HFF-Myc (cell line): Measurements from ENCODE around the gene MORN5.

ENCODE experiments used
- DNase-seq: peaks from one replicate; pipeline ENCODE4 v3.0.0-alpha.2; 2011; ENCODE audit warnings: low read depth; ENCODE audit errors: extremely low read depth
- H3K4me3 ChIP-seq: replicated peaks from 2 replicates; pipeline ENCODE4 v1.5.1; 2011; ENCODE audit warnings: low read depth, mild to moderate bottlenecking, control low read depth, low read length
- TF ChIP-seq, protein P1 (sequence below): IDR thresholded peaks from 2 replicates; pipeline ENCODE4 v1.5.1; 2012; ENCODE audit warnings: mild to moderate bottlenecking, low read depth, low read length, control low read depth; ENCODE audit errors: missing control alignments

The MORN5 gene

DNA sequence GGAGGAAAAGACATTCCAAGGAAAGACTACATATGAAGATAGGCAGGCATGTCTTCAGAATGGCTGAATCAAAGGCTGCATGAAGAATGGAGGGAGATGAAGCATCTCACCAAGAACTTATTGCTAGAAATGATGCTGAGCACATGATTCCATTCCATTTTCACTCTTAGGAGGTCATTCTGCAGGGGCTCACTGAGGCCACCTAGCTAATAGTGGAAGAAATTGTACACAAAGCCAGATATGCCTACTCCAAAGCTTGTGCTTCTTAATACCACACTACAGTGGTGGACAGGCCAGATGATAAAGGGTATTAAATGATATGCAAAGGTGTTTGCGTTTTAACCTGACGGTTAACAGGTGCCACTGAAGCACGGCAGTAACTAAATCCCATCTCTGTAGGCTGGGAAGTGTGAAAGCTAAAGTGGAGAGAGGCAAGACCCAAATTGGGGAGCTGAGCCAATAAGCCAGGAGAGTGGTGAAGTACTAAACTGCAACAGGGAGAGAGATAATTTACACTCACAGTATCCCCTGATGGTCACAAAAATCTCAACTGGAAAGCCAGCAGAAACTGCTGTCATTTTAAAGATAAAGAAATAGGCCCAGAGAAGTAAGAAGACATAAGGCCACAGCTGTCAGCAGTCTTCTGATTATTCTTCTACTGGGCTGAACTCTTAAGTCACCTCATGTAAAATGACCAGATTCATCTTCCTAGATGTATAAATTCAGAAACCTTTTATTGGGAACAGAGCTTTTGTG is 14.7 kb upstream of the MORN5 start:
- TF ChIP-seq, protein P1, sequence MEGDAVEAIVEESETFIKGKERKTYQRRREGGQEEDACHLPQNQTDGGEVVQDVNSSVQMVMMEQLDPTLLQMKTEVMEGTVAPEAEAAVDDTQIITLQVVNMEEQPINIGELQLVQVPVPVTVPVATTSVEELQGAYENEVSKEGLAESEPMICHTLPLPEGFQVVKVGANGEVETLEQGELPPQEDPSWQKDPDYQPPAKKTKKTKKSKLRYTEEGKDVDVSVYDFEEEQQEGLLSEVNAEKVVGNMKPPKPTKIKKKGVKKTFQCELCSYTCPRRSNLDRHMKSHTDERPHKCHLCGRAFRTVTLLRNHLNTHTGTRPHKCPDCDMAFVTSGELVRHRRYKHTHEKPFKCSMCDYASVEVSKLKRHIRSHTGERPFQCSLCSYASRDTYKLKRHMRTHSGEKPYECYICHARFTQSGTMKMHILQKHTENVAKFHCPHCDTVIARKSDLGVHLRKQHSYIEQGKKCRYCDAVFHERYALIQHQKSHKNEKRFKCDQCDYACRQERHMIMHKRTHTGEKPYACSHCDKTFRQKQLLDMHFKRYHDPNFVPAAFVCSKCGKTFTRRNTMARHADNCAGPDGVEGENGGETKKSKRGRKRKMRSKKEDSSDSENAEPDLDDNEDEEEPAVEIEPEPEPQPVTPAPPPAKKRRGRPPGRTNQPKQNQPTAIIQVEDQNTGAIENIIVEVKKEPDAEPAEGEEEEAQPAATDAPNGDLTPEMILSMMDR, result peak; percentile 46
- DNase-seq, result no peak
- no peak overlapping the region for H3K4me3 ChIP-seq

DNA sequence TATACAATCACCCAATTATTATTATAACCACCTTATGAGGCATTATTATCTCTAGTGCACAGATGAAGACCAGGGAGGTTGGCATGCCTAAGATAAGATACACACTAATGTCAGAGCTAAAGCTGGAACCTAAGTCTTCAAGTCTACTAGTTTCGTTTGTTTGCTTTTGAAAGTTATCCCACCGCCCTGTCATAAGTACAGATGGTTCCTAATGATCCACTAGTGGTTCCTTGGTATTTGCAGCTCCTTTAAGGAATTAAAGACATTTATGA is 14.2 kb upstream of the MORN5 start:
- TF ChIP-seq, protein P1, result no peak
- DNase-seq, result no peak
- H3K4me3 ChIP-seq, result no peak overlapping the region

GRCh38 chr9:122151267-122151828 is 8.4 kb upstream of the MORN5 start:
- no peak for DNase-seq
- TF ChIP-seq, protein P1, result no peak
- no peak overlapping the region for H3K4me3 ChIP-seq

- TF ChIP-seq, protein P1, result no peak
- no peak for DNase-seq
- H3K4me3 ChIP-seq, result no peak overlapping the region
These were observed 3.9 kb upstream of the MORN5 start for GRCh38 chr9:122155796-122156195.

GRCh38 chr9:122158202-122158601 is 1.5 kb upstream of the MORN5 start:
- H3K4me3 ChIP-seq, result peak overlapping the region; percentile 82; the same call in 1 of the 2 replicates
- TF ChIP-seq, protein P1, result peak; percentile 66
- peak; percentile 38 for DNase-seq

- TF ChIP-seq, protein P1, result no peak
- H3K4me3 ChIP-seq, result peak overlapping the region; percentile 82
- no peak for DNase-seq
These were observed 178 bp downstream of the MORN5 start for GRCh38 chr9:122159925-122160246.

DNA sequence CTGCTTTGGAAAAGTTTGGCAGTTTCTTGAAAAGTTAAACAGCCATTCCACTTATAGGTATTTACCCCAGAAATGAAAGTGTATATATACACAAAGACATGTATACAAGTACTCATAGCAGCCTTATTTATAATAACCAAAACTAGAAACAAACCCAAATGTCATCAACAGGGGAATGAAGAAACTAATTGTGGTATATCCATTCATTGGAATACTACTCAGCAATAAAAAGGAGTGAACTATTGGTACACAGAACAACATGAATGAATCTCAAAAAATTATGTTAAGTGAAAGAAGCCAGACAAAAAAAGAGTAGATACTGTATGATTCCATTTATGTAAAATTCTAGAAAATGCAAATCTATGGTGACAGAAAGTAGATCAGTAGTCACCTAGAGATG is 2.7 kb downstream of the MORN5 start:
- DNase-seq, result no peak
- TF ChIP-seq, protein P1, result no peak
- no peak overlapping the region for H3K4me3 ChIP-seq
